Measurements from ENCODE around the gene DAB2.

The DAB2 gene

DNA sequence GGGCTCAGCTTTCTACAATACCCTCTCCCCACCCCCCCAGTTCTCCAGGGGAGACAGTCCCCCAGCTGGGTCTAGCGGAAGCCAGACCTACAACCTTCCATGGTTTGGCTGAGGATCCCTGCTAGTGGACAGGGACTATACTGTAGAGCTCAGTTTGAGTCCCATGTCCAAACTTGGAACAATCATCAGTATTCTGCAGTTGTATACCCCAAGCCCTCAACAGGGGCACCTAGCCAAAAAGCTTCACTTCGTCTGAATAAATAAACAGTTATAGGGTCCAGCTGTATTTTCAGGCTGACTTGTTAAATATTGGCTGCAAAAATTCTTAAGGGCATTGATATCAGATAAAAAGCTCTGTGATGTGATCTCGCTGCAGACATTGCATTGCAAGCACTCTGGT is 45.1 kb downstream of the DAB2 start:
- DNase-seq (no peak), ATAC-seq (replicated peaks) (no peak)
- no peaks in the 10 kb centered on the region for H3K4me1 Mint-ChIP-seq (ENCODE audit: low read depth in 2 of 2)
- no peak overlapping the region for H3K4me3 Mint-ChIP-seq
- no peak overlapping the region for H3K27ac Mint-ChIP-seq
- no peaks in the 10 kb centered on the region for H3K9me3 Mint-ChIP-seq
- no peaks in the 10 kb centered on the region for H3K36me3 Mint-ChIP-seq (ENCODE audit: insufficient read depth)
- H3K27me3 Mint-ChIP-seq: peaks cover 0 to 58% of the 10 kb centered on the region in 2 donors

DNA sequence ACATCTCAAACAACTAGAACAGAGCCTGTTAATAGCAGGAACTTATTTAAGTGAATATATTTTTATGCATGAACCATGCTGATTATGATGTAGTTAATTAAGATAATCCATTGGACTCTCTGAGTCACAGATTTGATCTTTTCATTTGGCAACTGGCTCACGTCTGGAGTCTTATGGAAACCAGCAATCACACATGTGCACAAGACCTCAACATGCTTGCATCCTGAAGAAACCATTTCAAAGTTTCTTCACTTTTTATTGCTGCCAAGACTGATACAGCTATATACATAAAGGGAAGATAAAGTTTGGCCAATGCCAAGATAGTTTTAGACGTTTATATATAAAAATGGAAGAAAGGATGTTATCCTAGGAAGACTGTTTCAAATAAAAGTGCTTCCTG is 47.2 kb downstream of the DAB2 start:
- H3K27ac Mint-ChIP-seq: no peak overlapping the region
- H3K9me3 Mint-ChIP-seq: no peaks in the 10 kb centered on the region
- peaks cover 0 to 51% of the 10 kb centered on the region in 2 donors for H3K27me3 Mint-ChIP-seq
- DNase-seq: no peak
- ATAC-seq (replicated peaks): no peak
- no peaks in the 10 kb centered on the region for H3K36me3 Mint-ChIP-seq (ENCODE audit: insufficient read depth)
- H3K4me1 Mint-ChIP-seq (ENCODE audit: low read depth in 2 of 2): peaks cover 0 to under 1% of the 10 kb centered on the region in 2 donors
- H3K4me3 Mint-ChIP-seq: no peak overlapping the region

DNA sequence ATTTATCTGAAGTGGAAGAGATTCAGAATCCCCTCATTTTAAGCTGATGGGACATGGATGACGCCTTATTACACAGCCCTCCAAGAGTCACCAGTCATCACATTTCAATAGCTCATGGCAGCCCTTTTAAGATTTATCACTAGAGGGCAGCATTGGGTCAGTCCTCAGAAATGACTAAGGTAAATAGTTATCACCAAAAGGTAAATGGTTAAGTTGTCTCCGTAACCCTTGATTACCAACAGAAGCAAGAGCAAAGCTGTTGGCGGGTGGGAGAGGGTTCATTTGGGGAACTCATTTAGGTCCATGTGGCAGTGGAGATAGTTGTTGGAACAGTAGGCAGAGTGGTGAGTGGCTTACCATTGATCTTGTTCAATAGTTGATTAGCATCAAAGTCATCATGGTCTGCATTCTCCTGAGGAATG is 48.5 kb downstream of the DAB2 start:
- Mint-ChIP-seq H3K36me3 (ENCODE audit: insufficient read depth) (no peaks in the 10 kb centered on the region), H3K27me3 (peaks cover 0 to 38% of the 10 kb centered on the region in 2 donors), H3K4me1 (ENCODE audit: low read depth in 2 of 2) (peaks cover 0 to 5% of the 10 kb centered on the region in 2 donors), H3K9me3 (no peaks in the 10 kb centered on the region), H3K4me3 (no peak overlapping the region), H3K27ac (no peak overlapping the region)
- ATAC-seq (replicated peaks) (peak; percentile 52), DNase-seq (peak; percentile 13 to 50 (median 21))

DNA sequence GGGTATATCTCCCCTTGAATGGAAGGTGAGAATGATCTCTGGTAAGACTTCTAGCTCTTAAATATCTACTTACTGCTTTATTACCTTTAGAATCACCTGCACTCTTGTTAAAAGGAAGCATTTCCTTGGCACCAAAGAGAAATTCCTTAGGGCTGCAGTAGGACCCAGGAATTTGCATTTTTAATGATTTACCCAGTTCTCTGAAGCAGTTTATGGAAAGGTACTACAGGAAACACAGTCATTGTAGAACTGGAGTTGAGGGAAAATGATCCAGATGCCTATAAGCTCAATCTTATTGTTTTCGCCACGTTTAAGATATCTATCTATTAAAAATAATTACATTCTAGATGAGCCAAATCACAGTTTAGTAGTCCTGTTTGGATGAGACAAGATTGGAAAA is 51.0 kb downstream of the DAB2 start:
- no peak overlapping the region for H3K27ac Mint-ChIP-seq

DNA sequence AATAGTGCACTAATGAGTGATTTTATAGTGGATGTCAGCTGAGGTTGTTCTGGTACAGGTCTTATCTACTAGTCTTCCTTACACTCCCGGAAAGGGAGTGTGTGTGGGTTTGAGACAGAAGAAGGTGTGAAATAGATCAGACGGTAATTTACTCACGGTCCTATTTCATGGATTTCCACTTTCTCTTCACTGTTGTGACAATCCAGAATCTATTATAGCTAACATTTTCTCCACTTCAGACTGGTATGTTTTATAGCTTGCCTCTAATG is 53.5 kb downstream of the DAB2 start:
- peak; percentile 47 for ATAC-seq (replicated peaks)
- no peaks in the 10 kb centered on the region for H3K9me3 Mint-ChIP-seq

More for the DNA sequence above, 51.0 kb downstream of the DAB2 start:
- ATAC-seq (replicated peaks) (no peak), DNase-seq (no peak)
- Mint-ChIP-seq H3K4me3 (no peak overlapping the region), H3K27me3 (peaks cover 0 to 19% of the 10 kb centered on the region in 2 donors), H3K4me1 (ENCODE audit: low read depth in 2 of 2) (peaks cover 0 to 14% of the 10 kb centered on the region in 2 donors), H3K9me3 (no peaks in the 10 kb centered on the region), H3K36me3 (ENCODE audit: insufficient read depth) (no peaks in the 10 kb centered on the region)

DNA sequence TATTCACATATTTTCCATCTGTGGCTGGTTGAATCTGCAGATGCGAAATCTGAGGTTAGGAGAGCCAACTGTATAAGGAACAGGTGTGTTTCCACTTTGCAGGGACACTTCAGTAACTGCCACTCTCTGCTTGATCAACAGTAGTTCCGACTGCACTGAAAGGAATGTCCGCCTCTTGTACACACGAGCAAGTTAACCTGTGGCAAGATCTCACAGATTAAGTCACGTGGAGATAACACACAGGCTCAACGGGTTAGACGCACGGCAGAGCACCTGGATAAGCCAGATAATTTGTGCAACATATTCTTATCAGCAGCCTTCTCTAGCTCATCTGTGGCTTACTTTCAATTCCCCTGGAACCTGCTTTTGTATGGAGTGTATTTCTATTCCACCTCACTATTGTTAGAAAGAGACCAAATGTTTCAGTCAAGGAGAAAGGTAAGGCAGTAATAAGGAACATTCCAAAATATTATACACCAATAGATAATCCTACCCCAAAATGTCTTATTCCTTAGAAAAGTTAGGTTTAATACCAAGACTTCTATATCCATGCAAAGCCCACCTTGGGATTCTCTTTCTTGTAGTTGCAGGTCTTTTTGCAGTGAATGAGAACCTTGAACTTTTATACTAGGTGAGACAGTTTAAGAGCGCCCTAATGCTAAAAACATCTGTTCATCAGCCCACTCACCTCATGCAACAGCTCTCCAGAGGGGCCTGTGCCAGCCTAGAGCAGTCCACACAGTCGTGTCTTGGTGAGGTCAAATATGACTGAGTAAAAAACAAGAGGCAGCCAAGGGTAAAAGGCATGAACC is 54.0 kb downstream of the DAB2 start:
- ATAC-seq (replicated peaks): no peak
- peaks cover 0 to 14% of the 10 kb centered on the region in 2 donors for H3K4me1 Mint-ChIP-seq (ENCODE audit: low read depth in 2 of 2)
- H3K9me3 Mint-ChIP-seq: no peaks in the 10 kb centered on the region
- peaks cover 6 to 18% of the 10 kb centered on the region in 2 donors for H3K27me3 Mint-ChIP-seq
- no peak for DNase-seq
- no peak overlapping the region for H3K27ac Mint-ChIP-seq
- H3K36me3 Mint-ChIP-seq (ENCODE audit: insufficient read depth): no peaks in the 10 kb centered on the region
- H3K4me3 Mint-ChIP-seq: no peak overlapping the region

More for the DNA sequence above, 53.5 kb downstream of the DAB2 start:
- H3K4me3 Mint-ChIP-seq: no peak overlapping the region
- H3K4me1 Mint-ChIP-seq (ENCODE audit: low read depth in 2 of 2): peaks cover 0 to 14% of the 10 kb centered on the region in 2 donors
- H3K36me3 Mint-ChIP-seq (ENCODE audit: insufficient read depth): no peaks in the 10 kb centered on the region
- no peak for DNase-seq
- peaks cover 6 to 14% of the 10 kb centered on the region in 2 donors for H3K27me3 Mint-ChIP-seq
- H3K27ac Mint-ChIP-seq: no peak overlapping the region

DNA sequence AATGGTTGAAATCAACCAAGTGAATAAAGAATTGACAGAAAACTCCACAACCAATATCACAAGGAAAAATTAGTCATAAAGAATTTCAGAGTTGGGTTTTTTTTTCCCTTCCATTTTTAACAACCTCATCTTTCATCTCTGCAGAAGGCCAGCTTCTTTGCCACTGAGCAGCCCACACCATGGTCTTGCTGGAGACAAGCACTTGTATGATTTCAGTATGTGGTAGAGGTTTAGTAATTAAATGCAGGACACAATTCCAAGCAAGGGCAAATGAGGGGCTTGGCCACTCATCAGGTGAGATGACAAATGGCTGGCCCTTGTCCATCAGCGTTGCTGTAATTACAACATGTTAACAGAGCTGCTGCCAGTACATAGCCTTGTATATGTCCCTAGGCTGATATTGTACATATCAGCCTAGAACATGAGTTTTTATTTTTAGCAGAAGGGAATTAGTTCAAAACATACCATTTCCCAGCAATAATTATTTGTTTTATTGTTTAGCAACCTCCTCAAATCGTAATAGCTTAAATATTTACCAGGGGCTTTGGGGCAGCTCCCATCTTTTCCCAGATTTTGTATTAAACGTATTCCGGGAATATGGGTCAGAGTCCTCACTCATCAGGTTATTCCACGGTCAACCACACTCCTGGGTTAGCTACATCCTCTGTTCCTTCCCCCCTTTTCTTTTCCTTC is 55.5 kb downstream of the DAB2 start:
- no peaks in the 10 kb centered on the region for H3K36me3 Mint-ChIP-seq (ENCODE audit: insufficient read depth)
- H3K4me1 Mint-ChIP-seq (ENCODE audit: low read depth in 2 of 2): peaks cover 0 to 14% of the 10 kb centered on the region in 2 donors
- H3K9me3 Mint-ChIP-seq: no peaks in the 10 kb centered on the region
- DNase-seq: no peak
- H3K4me3 Mint-ChIP-seq: no peak overlapping the region
- no peak overlapping the region for H3K27ac Mint-ChIP-seq
- ATAC-seq (replicated peaks): no peak
- H3K27me3 Mint-ChIP-seq: peaks cover 6 to 21% of the 10 kb centered on the region in 2 donors

DNA sequence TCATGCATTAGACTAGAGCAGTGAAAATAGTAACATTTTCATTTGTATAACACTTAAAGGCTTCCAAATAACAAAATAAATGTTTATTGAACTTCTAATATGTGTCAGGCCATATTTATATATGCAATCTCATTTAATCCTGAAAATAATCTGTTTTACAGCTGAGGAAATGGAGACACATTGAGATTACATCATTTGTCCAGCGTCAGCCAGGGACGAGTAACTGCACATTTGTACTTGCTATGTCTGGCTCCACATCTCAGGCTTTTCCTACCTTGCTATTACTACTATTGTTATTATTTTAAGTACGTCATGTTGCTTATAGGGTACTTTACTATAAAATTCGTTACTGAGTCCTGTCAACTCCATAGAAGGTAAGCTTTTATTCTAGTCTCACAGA is 56.7 kb downstream of the DAB2 start:
- Mint-ChIP-seq H3K27me3 (peaks cover 6 to 25% of the 10 kb centered on the region in 2 donors), H3K9me3 (no peaks in the 10 kb centered on the region), H3K36me3 (ENCODE audit: insufficient read depth) (no peaks in the 10 kb centered on the region), H3K4me1 (ENCODE audit: low read depth in 2 of 2) (peaks cover 0 to 14% of the 10 kb centered on the region in 2 donors), H3K4me3 (no peak overlapping the region), H3K27ac (no peak overlapping the region)
- DNase-seq (no peak), ATAC-seq (replicated peaks) (no peak)

DNA sequence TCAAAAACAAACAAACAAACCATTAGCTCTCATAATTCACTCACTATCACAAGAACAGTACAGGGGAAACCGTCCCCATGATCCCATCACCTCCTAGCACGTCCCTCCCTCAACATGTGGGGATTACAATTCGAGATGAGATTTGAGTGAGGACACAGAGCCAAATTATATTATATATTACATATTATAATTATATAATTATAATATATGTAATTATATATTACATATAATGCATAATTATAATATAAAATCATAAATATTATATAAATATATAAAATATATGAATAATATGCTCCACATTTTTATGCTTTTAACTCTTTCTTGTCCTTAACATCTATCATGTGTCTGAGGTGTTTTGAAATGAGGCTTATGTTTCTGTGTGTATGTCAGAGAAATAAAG is 57.1 kb downstream of the DAB2 start:
- ATAC-seq (replicated peaks): no peak
- H3K4me1 Mint-ChIP-seq (ENCODE audit: low read depth in 2 of 2): peaks cover 0 to 14% of the 10 kb centered on the region in 2 donors
- no peak overlapping the region for H3K27ac Mint-ChIP-seq
- H3K27me3 Mint-ChIP-seq: peaks cover 6 to 25% of the 10 kb centered on the region in 2 donors
- DNase-seq: no peak
- H3K4me3 Mint-ChIP-seq: no peak overlapping the region
- no peaks in the 10 kb centered on the region for H3K36me3 Mint-ChIP-seq (ENCODE audit: insufficient read depth)
- H3K9me3 Mint-ChIP-seq: no peaks in the 10 kb centered on the region

DNA sequence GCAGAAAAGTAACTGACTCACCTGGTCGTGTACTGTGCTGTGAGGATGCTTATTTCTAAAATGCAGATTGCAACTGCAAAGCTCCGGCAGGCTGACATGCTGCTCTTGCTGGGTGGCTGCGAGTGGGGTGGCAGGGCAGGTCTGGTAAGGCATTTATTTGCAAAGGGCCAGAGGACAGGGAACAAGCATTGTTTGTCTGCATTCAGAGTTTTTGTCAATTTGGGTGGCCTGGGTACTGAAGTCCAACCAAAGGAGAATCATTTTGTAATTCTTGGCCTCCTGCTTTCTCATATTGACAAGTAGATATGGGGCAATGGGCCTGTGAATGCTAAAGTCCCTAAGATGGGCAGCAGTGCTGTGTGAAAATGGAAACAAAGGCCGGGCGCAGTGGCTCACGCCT is 60.4 kb downstream of the DAB2 start, which contains the start of gene C9:
Gene C9, minus strand, starts transcription at position 129 of the 400 bp plus-strand sequence. Its CDS starts 31 bp downstream, at position 98.
- no peak for ATAC-seq (replicated peaks)
- Mint-ChIP-seq H3K27me3 (peaks cover 6 to 25% of the 10 kb centered on the region in 2 donors), H3K4me1 (ENCODE audit: low read depth in 2 of 2) (peaks cover 0 to 6% of the 10 kb centered on the region in 2 donors), H3K36me3 (ENCODE audit: insufficient read depth) (no peaks in the 10 kb centered on the region), H3K4me3 (no peak within 1 kb of the TSS), H3K27ac (no peak within 1 kb of the TSS), H3K9me3 (peaks cover 0 to 1% of the 10 kb centered on the region in 2 donors)
- DNase-seq: no peak

DNA sequence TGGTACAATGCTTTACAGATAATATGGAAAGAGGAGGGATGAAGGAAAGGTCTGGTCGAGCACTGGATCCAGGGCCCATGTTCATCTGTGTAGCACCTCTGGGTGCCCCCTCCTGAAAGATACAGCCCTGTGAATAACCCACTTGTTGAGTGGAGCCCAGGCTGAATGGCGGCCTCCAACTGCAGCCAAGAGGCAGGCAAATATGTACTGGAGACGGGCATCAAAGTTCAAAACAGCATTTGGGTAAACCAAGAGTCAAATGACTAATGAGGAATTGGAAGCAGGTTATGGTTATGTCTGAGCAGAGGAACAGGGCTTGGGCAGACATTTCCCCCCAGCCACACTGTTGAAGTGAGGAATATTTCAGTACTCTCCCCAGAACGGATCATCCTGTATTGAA is 61.6 kb downstream of the DAB2 start:
- ATAC-seq (replicated peaks): no peak
- peaks cover 6 to 25% of the 10 kb centered on the region in 2 donors for H3K27me3 Mint-ChIP-seq
- no peak overlapping the region for H3K4me3 Mint-ChIP-seq
- H3K36me3 Mint-ChIP-seq (ENCODE audit: insufficient read depth): no peaks in the 10 kb centered on the region
- H3K27ac Mint-ChIP-seq: no peak overlapping the region
- H3K4me1 Mint-ChIP-seq (ENCODE audit: low read depth in 2 of 2): peaks cover 0 to 6% of the 10 kb centered on the region in 2 donors
- H3K9me3 Mint-ChIP-seq: peaks cover 0 to 2% of the 10 kb centered on the region in 2 donors
- DNase-seq: no peak

DNA sequence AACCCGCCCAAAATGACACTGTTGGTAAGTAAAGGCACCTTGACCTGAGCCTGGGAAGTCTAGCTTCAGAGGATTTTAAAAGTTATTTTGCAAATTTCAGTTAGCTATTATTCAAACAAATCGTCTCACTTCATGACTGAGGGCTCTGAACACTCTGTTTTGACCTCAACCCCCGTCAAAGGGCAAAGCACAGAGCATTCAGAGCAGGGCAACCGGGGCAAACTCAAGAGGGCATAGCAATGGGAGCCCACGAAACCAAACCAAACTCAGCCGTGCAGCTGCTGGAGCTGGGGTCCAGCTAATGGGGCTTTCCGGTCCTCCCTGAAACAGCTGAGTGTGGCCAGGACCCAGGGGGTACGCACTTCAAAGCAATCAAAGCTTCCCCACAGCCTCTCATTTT is 62.1 kb downstream of the DAB2 start:
- Mint-ChIP-seq H3K4me1 (ENCODE audit: low read depth in 2 of 2) (peaks cover 0 to 6% of the 10 kb centered on the region in 2 donors), H3K36me3 (ENCODE audit: insufficient read depth) (no peaks in the 10 kb centered on the region), H3K27ac (no peak overlapping the region), H3K4me3 (no peak overlapping the region), H3K27me3 (peaks cover 6 to 25% of the 10 kb centered on the region in 2 donors), H3K9me3 (peaks cover 0 to 2% of the 10 kb centered on the region in 2 donors)
- DNase-seq (no peak), ATAC-seq (replicated peaks) (no peak)

DNA sequence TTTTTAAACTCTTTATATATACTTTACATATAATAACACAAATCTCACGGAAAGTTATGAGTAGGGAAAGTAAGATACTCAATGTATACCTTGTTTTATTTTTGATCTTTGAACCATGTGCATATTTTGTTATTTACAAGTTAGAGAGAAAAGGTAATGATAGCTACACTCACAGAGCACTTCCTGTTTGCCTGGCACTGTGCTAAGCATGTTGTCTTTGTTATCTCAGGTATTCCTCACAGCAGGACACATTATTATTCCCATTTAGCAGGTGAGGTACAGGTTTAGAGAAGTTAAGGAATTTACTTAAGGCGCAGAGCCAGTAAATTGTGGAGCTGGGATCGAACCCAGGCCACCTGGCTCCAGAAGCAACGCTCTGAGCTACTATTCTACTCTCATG is 63.5 kb downstream of the DAB2 start:
- DNase-seq: no peak
- no peaks in the 10 kb centered on the region for H3K36me3 Mint-ChIP-seq (ENCODE audit: insufficient read depth)
- H3K9me3 Mint-ChIP-seq: peaks cover 0 to 2% of the 10 kb centered on the region in 2 donors
- ATAC-seq (replicated peaks): no peak
- no peak overlapping the region for H3K27ac Mint-ChIP-seq
- peaks cover 0 to 6% of the 10 kb centered on the region in 2 donors for H3K4me1 Mint-ChIP-seq (ENCODE audit: low read depth in 2 of 2)
- no peak overlapping the region for H3K4me3 Mint-ChIP-seq
- H3K27me3 Mint-ChIP-seq: peaks cover 0 to 12% of the 10 kb centered on the region in 2 donors
